ENCODE measurements around the gene MLLT10.

Gene MLLT10

GRCh38 chr10:21702633-21703111 is 168.6 kb downstream of the MLLT10 start:
- TF ChIP-seq EZH2 (IDR thresholded peaks at IDR 0.05; ENCODE audit: borderline replicate concordance, low read depth, low read length, severe bottlenecking), result no peak
- no peak for TF ChIP-seq CTCF (IDR thresholded peaks at IDR 0.05; ENCODE audit: borderline replicate concordance, extremely low read depth, low read length, poor library complexity, severe bottlenecking)
- no peaks in the 10 kb centered on the region for H3K27me3 ChIP-seq (ENCODE audit: insufficient read depth, low read length, poor library complexity)
- H2AFZ ChIP-seq (ENCODE audit: low read depth, low read length), result no peak overlapping the region
- H4K20me1 ChIP-seq (ENCODE audit: insufficient read depth, low read length), result peaks cover 42% of the 10 kb centered on the region
- peak overlapping the region; percentile 54 for H3K4me2 ChIP-seq (ENCODE audit: insufficient read depth, low read length)
- ATAC-seq (ENCODE audit: insufficient read depth, low read depth) (peak; percentile 83), DNase-seq (no peak)
- peaks cover 15% of the 10 kb centered on the region for H3K9me3 ChIP-seq (ENCODE audit: insufficient read depth, low read length, severe bottlenecking)
- peak overlapping the region in 1 of 2 experiments; percentile 36; a peak in 1 of 4 replicates for H3K4me3 ChIP-seq (ENCODE audit: low read depth in 1 of 2, low read length in 2 of 2)
- peaks cover 31% of the 10 kb centered on the region for H3K4me1 ChIP-seq (ENCODE audit: insufficient read depth, low read length)
- H3K36me3 ChIP-seq (ENCODE audit: insufficient read depth, low read length), result peaks cover 33% of the 10 kb centered on the region
- peak overlapping the region; percentile 17; the same call in 1 of the 2 replicates for H3K9ac ChIP-seq (ENCODE audit: low read depth, low read length)
- peak overlapping the region; percentile 71 for H3K27ac ChIP-seq (ENCODE audit: low read length)
- H3K79me2 ChIP-seq (ENCODE audit: insufficient read depth, low read length), result peaks cover 73% of the 10 kb centered on the region

- Histone ChIP-seq H3K4me1 (ENCODE audit: insufficient read depth, low read length) (peaks cover 31% of the 10 kb centered on the region), H3K27ac (ENCODE audit: low read length) (0 out of 2 replicates have a peak overlapping the region, but pooled peaks have one; percentile 7), H2AFZ (ENCODE audit: low read depth, low read length) (no peak overlapping the region), H3K9ac (ENCODE audit: low read depth, low read length) (no peak overlapping the region), H3K27me3 (ENCODE audit: insufficient read depth, low read length, poor library complexity) (no peaks in the 10 kb centered on the region), H3K9me3 (ENCODE audit: insufficient read depth, low read length, severe bottlenecking) (no peaks in the 10 kb centered on the region), H3K36me3 (ENCODE audit: insufficient read depth, low read length) (peaks cover 30% of the 10 kb centered on the region), H4K20me1 (ENCODE audit: insufficient read depth, low read length) (peaks cover 44% of the 10 kb centered on the region), H3K4me3 (ENCODE audit: low read depth in 1 of 2, low read length in 2 of 2) (no peak overlapping the region), H3K79me2 (ENCODE audit: insufficient read depth, low read length) (peaks cover 53% of the 10 kb centered on the region), H3K4me2 (ENCODE audit: insufficient read depth, low read length) (no peak overlapping the region)
- TF ChIP-seq EZH2 (IDR thresholded peaks at IDR 0.05; ENCODE audit: borderline replicate concordance, low read depth, low read length, severe bottlenecking), result no peak
- TF ChIP-seq CTCF (IDR thresholded peaks at IDR 0.05; ENCODE audit: borderline replicate concordance, extremely low read depth, low read length, poor library complexity, severe bottlenecking), result no peak
- ATAC-seq (ENCODE audit: insufficient read depth, low read depth) (no peak), DNase-seq (no peak)
These were observed 171.3 kb downstream of the MLLT10 start for GRCh38 chr10:21705142-21705827.

DNA sequence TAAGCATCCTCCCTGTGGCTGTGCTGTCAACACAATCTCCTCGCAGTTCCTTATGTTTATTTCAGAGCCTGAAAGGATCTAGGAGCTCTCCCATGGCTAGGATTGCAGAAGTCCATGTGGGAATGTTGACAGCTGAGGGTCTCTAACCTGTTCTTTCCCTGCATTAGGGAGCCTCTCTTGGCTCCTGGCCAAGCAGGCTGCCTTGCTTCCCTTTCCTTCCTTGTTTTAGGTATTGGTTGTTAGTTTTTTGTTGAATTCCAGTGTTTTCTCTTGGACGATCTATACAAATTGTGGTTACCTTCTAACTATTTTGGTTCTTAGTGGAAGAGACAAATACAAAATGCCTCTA is 171.8 kb downstream of the MLLT10 start:
- no peak overlapping the region for H2AFZ ChIP-seq (ENCODE audit: low read depth, low read length)
- DNase-seq (no peak), ATAC-seq (ENCODE audit: insufficient read depth, low read depth) (no peak)
- peaks cover 30% of the 10 kb centered on the region for H3K36me3 ChIP-seq (ENCODE audit: insufficient read depth, low read length)
- H3K79me2 ChIP-seq (ENCODE audit: insufficient read depth, low read length), result peaks cover 47% of the 10 kb centered on the region
- no peaks in the 10 kb centered on the region for H3K9me3 ChIP-seq (ENCODE audit: insufficient read depth, low read length, severe bottlenecking)
- H3K27ac ChIP-seq (ENCODE audit: low read length), result no peak overlapping the region
- peaks cover 31% of the 10 kb centered on the region for H3K4me1 ChIP-seq (ENCODE audit: insufficient read depth, low read length)
- H4K20me1 ChIP-seq (ENCODE audit: insufficient read depth, low read length), result peaks cover 44% of the 10 kb centered on the region
- H3K9ac ChIP-seq (ENCODE audit: low read depth, low read length), result no peak overlapping the region
- no peak overlapping the region for H3K4me2 ChIP-seq (ENCODE audit: insufficient read depth, low read length)
- TF ChIP-seq EZH2 (IDR thresholded peaks at IDR 0.05; ENCODE audit: borderline replicate concordance, low read depth, low read length, severe bottlenecking) (no peak), CTCF (IDR thresholded peaks at IDR 0.05; ENCODE audit: borderline replicate concordance, extremely low read depth, low read length, poor library complexity, severe bottlenecking) (no peak)
- H3K27me3 ChIP-seq (ENCODE audit: insufficient read depth, low read length, poor library complexity), result no peaks in the 10 kb centered on the region
- H3K4me3 ChIP-seq (ENCODE audit: low read depth in 1 of 2, low read length in 2 of 2), result no peak overlapping the region

Data from DND-41 (cell line).